ENCODE measurements around the gene CUTA. TPM values are rescaled to one million over a fixed set of nuclear protein-coding genes. Genes with fewer than 3 reads are reported as not detected.

The CUTA gene
- total and polyA plus RNA-seq, 2 experiments from 2014 or later = 207 to 421 TPM

GRCh38 chr6:33466075-33466735 is 48.3 kb upstream of the CUTA start:
- DNase-seq (ENCODE audit: low spot score) = no peak
- H3K27ac Mint-ChIP-seq = no peak overlapping the region
- Histone ChIP-seq H3K9me2 (ENCODE audit: insufficient read depth) (no peaks in the 10 kb centered on the region), H3K27ac (ENCODE audit: low read depth) (no peak overlapping the region), H3F3A (replicated peaks; ENCODE audit: low read depth) (no peaks in the 10 kb centered on the region), H2AFZ (no peak overlapping the region), H3K4me3 (no peak overlapping the region), H3K4me2 (no peak overlapping the region), H3K27me3 (ENCODE audit: insufficient read depth) (no peaks in the 10 kb centered on the region), H3K4me1 (ENCODE audit: insufficient read depth) (no peaks in the 10 kb centered on the region), H4K20me1 (replicated peaks; ENCODE audit: insufficient read depth) (no peaks in the 10 kb centered on the region), H3K79me2 (replicated peaks; ENCODE audit: insufficient read depth) (no peaks in the 10 kb centered on the region), H3K36me3 (ENCODE audit: insufficient read depth) (no peaks in the 10 kb centered on the region)
- H3K27me3 Mint-ChIP-seq (ENCODE audit: insufficient read depth, low read depth, poor library complexity) = no peaks in the 10 kb centered on the region
- H3K9me3 Mint-ChIP-seq = peaks cover 15% of the 10 kb centered on the region
- no peaks in the 10 kb centered on the region for H3K4me1 Mint-ChIP-seq
- ATAC-seq = no peak
- H3K36me3 Mint-ChIP-seq (ENCODE audit: low read depth) = 0 out of 3 replicates have a peak, but pooled peaks cover 3% of the 10 kb centered on the region
- TF ChIP-seq JUNB (IDR thresholded peaks at IDR 0.05; ENCODE audit: unreplicated experiment) (no peak), ZNF331 (CRISPR knock-in tag; IDR thresholded peaks at IDR 0.05; ENCODE audit: low read depth) (no peak), ETS1 (IDR thresholded peaks at IDR 0.05) (no peak), ZNF462 (CRISPR knock-in tag; IDR thresholded peaks at IDR 0.05) (no peak), POLR2AphosphoS5 (IDR thresholded peaks at IDR 0.05; ENCODE audit: low read depth) (no peak), CREB1 (CRISPR knock-in tag; IDR thresholded peaks at IDR 0.05; ENCODE audit: low read depth) (no peak), STAT1 (IDR thresholded peaks at IDR 0.05; ENCODE audit: unreplicated experiment) (no peak), ZNF114 (CRISPR knock-in tag; IDR thresholded peaks at IDR 0.05) (no peak), EZH2 (IDR thresholded peaks at IDR 0.05; ENCODE audit: low read depth, unreplicated experiment) (no peak), EZH2phosphoT487 (IDR thresholded peaks at IDR 0.05; ENCODE audit: unreplicated experiment) (no peak), NANOG (IDR thresholded peaks at IDR 0.05; ENCODE audit: borderline replicate concordance) (no peak)
- TF ChIP-seq, protein P1, sequence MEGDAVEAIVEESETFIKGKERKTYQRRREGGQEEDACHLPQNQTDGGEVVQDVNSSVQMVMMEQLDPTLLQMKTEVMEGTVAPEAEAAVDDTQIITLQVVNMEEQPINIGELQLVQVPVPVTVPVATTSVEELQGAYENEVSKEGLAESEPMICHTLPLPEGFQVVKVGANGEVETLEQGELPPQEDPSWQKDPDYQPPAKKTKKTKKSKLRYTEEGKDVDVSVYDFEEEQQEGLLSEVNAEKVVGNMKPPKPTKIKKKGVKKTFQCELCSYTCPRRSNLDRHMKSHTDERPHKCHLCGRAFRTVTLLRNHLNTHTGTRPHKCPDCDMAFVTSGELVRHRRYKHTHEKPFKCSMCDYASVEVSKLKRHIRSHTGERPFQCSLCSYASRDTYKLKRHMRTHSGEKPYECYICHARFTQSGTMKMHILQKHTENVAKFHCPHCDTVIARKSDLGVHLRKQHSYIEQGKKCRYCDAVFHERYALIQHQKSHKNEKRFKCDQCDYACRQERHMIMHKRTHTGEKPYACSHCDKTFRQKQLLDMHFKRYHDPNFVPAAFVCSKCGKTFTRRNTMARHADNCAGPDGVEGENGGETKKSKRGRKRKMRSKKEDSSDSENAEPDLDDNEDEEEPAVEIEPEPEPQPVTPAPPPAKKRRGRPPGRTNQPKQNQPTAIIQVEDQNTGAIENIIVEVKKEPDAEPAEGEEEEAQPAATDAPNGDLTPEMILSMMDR (conservative IDR thresholded peaks at IDR 0.05; ENCODE audit: low read depth in 2 of 2) = no peak
- TF ChIP-seq, protein P2, sequence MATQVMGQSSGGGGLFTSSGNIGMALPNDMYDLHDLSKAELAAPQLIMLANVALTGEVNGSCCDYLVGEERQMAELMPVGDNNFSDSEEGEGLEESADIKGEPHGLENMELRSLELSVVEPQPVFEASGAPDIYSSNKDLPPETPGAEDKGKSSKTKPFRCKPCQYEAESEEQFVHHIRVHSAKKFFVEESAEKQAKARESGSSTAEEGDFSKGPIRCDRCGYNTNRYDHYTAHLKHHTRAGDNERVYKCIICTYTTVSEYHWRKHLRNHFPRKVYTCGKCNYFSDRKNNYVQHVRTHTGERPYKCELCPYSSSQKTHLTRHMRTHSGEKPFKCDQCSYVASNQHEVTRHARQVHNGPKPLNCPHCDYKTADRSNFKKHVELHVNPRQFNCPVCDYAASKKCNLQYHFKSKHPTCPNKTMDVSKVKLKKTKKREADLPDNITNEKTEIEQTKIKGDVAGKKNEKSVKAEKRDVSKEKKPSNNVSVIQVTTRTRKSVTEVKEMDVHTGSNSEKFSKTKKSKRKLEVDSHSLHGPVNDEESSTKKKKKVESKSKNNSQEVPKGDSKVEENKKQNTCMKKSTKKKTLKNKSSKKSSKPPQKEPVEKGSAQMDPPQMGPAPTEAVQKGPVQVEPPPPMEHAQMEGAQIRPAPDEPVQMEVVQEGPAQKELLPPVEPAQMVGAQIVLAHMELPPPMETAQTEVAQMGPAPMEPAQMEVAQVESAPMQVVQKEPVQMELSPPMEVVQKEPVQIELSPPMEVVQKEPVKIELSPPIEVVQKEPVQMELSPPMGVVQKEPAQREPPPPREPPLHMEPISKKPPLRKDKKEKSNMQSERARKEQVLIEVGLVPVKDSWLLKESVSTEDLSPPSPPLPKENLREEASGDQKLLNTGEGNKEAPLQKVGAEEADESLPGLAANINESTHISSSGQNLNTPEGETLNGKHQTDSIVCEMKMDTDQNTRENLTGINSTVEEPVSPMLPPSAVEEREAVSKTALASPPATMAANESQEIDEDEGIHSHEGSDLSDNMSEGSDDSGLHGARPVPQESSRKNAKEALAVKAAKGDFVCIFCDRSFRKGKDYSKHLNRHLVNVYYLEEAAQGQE (IDR thresholded peaks at IDR 0.05; ENCODE audit: unreplicated experiment) = no peak
- no peak overlapping the region for H3K4me3 Mint-ChIP-seq

Data from GM23338 (cell line).